ENCODE measurements around the gene DHRSX. TPM values are rescaled to one million over a fixed set of nuclear protein-coding genes. Genes with fewer than 3 reads are reported as not detected.
"Not testable (repeated sequence)": the region's sequence is repeated elsewhere in the genome, so short reads cannot be mapped to it uniquely, and the experiment has no call there.

Gene DHRSX
- total RNA-seq, 1 donor from 2014 or later = 19.0 TPM

DNA sequence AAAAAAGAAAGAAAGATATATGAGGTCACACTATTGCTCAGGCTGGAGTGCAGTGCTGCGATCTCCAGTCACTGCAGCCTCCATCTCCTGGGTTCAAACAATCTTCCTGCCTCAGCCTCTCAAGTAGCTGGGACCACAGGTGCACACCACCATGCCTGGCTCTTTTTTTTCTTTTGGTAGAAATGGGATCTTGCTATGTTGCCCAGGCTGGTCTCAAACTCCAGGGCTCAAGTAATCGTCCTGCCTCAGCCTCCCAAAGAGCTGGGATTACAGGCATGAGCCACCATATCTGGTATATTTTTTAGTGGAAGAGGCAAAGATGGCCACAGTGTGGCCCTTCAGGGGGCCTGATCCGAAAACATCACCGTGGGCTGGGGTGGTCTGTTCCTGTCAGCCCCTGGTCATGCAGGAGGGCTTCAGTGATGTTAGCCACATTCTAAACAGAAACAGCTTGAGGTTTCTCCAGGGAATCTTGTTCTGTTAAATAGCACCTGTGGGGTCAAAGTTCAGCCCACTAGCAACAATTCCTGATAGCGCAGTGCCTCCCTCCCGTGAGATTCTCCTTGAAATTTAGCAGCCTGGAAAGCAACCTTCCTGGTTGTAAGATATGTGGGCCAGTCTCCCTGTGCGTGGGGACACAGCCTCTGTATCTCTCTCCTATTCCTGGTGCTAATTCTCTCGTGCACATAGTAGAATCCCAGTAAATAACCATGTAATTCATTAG is 7.3 kb upstream of the DHRSX start:
- TF ChIP-seq, protein P1, sequence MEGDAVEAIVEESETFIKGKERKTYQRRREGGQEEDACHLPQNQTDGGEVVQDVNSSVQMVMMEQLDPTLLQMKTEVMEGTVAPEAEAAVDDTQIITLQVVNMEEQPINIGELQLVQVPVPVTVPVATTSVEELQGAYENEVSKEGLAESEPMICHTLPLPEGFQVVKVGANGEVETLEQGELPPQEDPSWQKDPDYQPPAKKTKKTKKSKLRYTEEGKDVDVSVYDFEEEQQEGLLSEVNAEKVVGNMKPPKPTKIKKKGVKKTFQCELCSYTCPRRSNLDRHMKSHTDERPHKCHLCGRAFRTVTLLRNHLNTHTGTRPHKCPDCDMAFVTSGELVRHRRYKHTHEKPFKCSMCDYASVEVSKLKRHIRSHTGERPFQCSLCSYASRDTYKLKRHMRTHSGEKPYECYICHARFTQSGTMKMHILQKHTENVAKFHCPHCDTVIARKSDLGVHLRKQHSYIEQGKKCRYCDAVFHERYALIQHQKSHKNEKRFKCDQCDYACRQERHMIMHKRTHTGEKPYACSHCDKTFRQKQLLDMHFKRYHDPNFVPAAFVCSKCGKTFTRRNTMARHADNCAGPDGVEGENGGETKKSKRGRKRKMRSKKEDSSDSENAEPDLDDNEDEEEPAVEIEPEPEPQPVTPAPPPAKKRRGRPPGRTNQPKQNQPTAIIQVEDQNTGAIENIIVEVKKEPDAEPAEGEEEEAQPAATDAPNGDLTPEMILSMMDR (IDR thresholded peaks at IDR 0.05; ENCODE audit: insufficient read depth, low read length, severe bottlenecking) = no peak
- no peak for DNase-seq (ENCODE audit: low read depth)
- FAIRE-seq = no peak
- Histone ChIP-seq H3K36me3 (ENCODE audit: control insufficient read depth, insufficient read depth, low read length) (no peaks in the 10 kb centered on the region), H3K4me3 (ENCODE audit: low read depth, low read length) (no peak overlapping the region), H3K27me3 (ENCODE audit: control insufficient read depth, insufficient read depth, low read length) (no peaks in the 10 kb centered on the region)

- TF ChIP-seq, protein P1 (IDR thresholded peaks at IDR 0.05; ENCODE audit: insufficient read depth, low read length, severe bottlenecking) = no peak
- DNase-seq (ENCODE audit: low read depth) (no peak), FAIRE-seq (no peak)
- H3K27me3 ChIP-seq (ENCODE audit: control insufficient read depth, insufficient read depth, low read length) = no peaks in the 10 kb centered on the region
- H3K4me3 ChIP-seq (ENCODE audit: low read depth, low read length) = no peak overlapping the region
- no peaks in the 10 kb centered on the region for H3K36me3 ChIP-seq (ENCODE audit: control insufficient read depth, insufficient read depth, low read length)
These were observed 6.4 kb upstream of the DHRSX start for GRCh38 chrX:2507196-2507595.

DNA sequence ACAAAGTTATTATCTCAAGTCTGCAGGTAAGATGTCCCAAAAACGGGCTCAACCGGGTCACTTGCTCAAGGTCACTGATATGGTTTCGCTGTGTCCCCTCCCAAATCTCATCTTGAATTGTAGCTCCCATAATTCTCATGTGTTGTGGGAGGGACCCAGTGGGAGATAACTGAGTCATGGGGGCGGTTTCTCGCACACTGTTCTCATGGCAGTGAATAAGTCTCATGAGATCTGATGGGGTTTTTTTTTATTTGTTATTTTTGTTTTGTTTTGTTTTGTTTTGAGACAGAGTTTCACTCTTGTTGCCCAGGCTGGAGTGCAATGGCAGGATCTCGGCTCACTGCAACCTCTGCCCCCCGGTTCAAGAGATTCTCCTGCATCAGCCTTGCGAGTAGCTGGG is 4.6 kb upstream of the DHRSX start:
- not testable (repeated sequence) for DNase-seq (ENCODE audit: low read depth); H3K4me3 ChIP-seq (ENCODE audit: low read depth, low read length); H3K27me3 ChIP-seq (ENCODE audit: control insufficient read depth, insufficient read depth, low read length); H3K36me3 ChIP-seq (ENCODE audit: control insufficient read depth, insufficient read depth, low read length); FAIRE-seq

- Histone ChIP-seq H3K36me3 (ENCODE audit: control insufficient read depth, insufficient read depth, low read length) (no peaks in the 10 kb centered on the region), H3K4me3 (ENCODE audit: low read depth, low read length) (no peak overlapping the region), H3K27me3 (ENCODE audit: control insufficient read depth, insufficient read depth, low read length) (no peaks in the 10 kb centered on the region)
- DNase-seq (ENCODE audit: low read depth) = no peak
- TF ChIP-seq, protein P1 (IDR thresholded peaks at IDR 0.05; ENCODE audit: insufficient read depth, low read length, severe bottlenecking) = no peak
- peak; percentile 58 for FAIRE-seq
These were observed 4.0 kb upstream of the DHRSX start for GRCh38 chrX:2504706-2505332.

GRCh38 chrX:2503591-2504500 is 3.1 kb upstream of the DHRSX start:
- FAIRE-seq = no peak
- H3K36me3 ChIP-seq (ENCODE audit: control insufficient read depth, insufficient read depth, low read length) = no peaks in the 10 kb centered on the region
- no peaks in the 10 kb centered on the region for H3K27me3 ChIP-seq (ENCODE audit: control insufficient read depth, insufficient read depth, low read length)
- no peak overlapping the region for H3K4me3 ChIP-seq (ENCODE audit: low read depth, low read length)
- no peak for DNase-seq (ENCODE audit: low read depth)
- TF ChIP-seq, protein P1 (IDR thresholded peaks at IDR 0.05; ENCODE audit: insufficient read depth, low read length, severe bottlenecking) = no peak
